ENCODE data around the gene IMMP2L.

DNA sequence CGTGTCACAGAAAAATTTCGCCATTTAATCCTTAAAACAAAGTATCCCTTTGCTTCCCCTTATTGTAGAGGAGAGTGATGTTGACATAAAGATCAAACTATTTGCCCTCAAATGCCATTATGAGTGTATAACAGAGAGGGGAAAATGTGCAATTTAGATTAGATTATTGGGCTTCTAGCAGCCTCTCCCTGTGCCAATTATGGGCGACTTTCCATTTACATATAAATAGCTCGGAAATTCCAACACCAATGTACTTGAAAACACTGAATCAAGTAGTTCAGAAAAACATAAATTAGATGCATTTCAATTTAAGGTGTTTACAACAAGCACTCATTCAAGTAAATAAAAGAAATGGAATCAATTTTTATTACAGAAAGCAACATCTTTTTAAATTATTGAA lies 535.9 kb downstream of the IMMP2L start:
- TF ChIP-seq POLR2A (IDR thresholded peaks at IDR 0.05) (no peak), CTCF (IDR thresholded peaks at IDR 0.05) (no peak)
